Astrocyte of the cerebellum (primary cell): ENCODE results near the gene RGP1.

Experiments
- DNase-seq: peaks from one replicate; pipeline ENCODE4 v3.0.0-alpha.2; 2011; ENCODE audit warnings: low read depth
- H3K4me3 ChIP-seq: 2 replicates; pipeline ENCODE4 v1.5.1; 2011; ENCODE audit warnings: mild to moderate bottlenecking, low read depth, low read length, moderate library complexity
- CTCF ChIP-seq: IDR thresholded peaks from 2 replicates; pipeline ENCODE4 v1.5.1; 2012; ENCODE audit warnings: low read length, low read depth, moderate library complexity, mild to moderate bottlenecking; ENCODE audit errors: missing control alignments
- in situ Hi-C: cut with HindIII; loops from 2 replicates; pipeline ENCODE4 v1.10.0; 2017; ENCODE audit warnings: low sequenced_read_pairs

Gene RGP1

GRCh38 chr9:35771075-35771433, 22.0 kb downstream of the RGP1 start:
- in situ Hi-C loops: loop anchor here (25.0 kb wide), 1 partner anchor 116 kb away; no protein-coding TSS in a partner anchor
- no peak overlapping the region for H3K4me3 ChIP-seq
- no peak for DNase-seq
- TF ChIP-seq CTCF: no peak

- in situ Hi-C loops: loop anchor here (25.0 kb wide), 1 partner anchor 116 kb away; no protein-coding TSS in a partner anchor
- H3K4me3 ChIP-seq: no peak overlapping the region
- no peak for TF ChIP-seq CTCF
- DNase-seq: no peak
Observed at GRCh38 chr9:35771534-35771933, 22.4 kb downstream of the RGP1 start.

GRCh38 chr9:35771943-35772342, 22.9 kb downstream of the RGP1 start:
- no peak overlapping the region for H3K4me3 ChIP-seq
- no peak for DNase-seq
- no peak for TF ChIP-seq CTCF
- in situ Hi-C loops: loop anchor here (25.0 kb wide), 1 partner anchor 115 kb away; no protein-coding TSS in a partner anchor

- no peak for TF ChIP-seq CTCF
- in situ Hi-C loops: loop anchor here (25.0 kb wide), 1 partner anchor 112 kb away; no protein-coding TSS in a partner anchor
- DNase-seq: no peak
- H3K4me3 ChIP-seq: no peak overlapping the region
Observed at GRCh38 chr9:35774907-35775635, 26.0 kb downstream of the RGP1 start.

- no peak for DNase-seq
- no peak overlapping the region for H3K4me3 ChIP-seq
- TF ChIP-seq CTCF: no peak
- in situ Hi-C loops: no loop called here
Observed at GRCh38 chr9:35776018-35776417, 26.9 kb downstream of the RGP1 start.

- in situ Hi-C loops: no loop called here
- H3K4me3 ChIP-seq: no peak overlapping the region
- no peak for TF ChIP-seq CTCF
- DNase-seq: no peak
Observed at GRCh38 chr9:35778496-35778895, 29.4 kb downstream of the RGP1 start.

GRCh38 chr9:35781066-35781465, 32.0 kb downstream of the RGP1 start:
- H3K4me3 ChIP-seq: no peak overlapping the region
- DNase-seq: no peak
- no peak for TF ChIP-seq CTCF
- in situ Hi-C loops: no loop called here
